Heart left ventricle (tissue), 16 donors: ENCODE results near the gene PGRMC1. TPM values are rescaled to one million over a fixed set of nuclear protein-coding genes. Genes with fewer than 3 reads are reported as not detected.
A peak's percentile ranks its signal among the peaks of the same experiment; 100 is the strongest.
"Not testable (repeated sequence)": the region's sequence is repeated elsewhere in the genome, so short reads cannot be mapped to it uniquely, and the experiment has no call there.

Source experiments
- ATAC-seq, 4 donors: fragments of 200-7000 bp; cut with Tn5 transposase; one replicate each; pipeline ENCODE4 v1.9.1; 2020 to 2022; ENCODE audit warnings: moderate library complexity in 4 of 4, mild to moderate bottlenecking in 3 of 4, moderate number of reproducible peaks in 1 of 4
- DNase-seq, 5 donors: peaks; one replicate each; pipeline ENCODE4 v3.0.0-alpha.2; 2020
- H3K27ac ChIP-seq, 12 donors: fragments of 200-600 bp; sonication (generic) in 4 of 12; one replicate each; pipeline versions ENCODE4 v1.5.0 to v1.8.0; 2016 to 2022; ENCODE audit warnings: mild to moderate bottlenecking in 2 of 12
- H3K27me3 ChIP-seq, 9 donors: fragments of 200-600 bp; sonication (generic) in 2 of 9; one replicate each; pipeline versions ENCODE4 v1.5.1 to v1.8.0; 2016 to 2022; ENCODE audit warnings: mild to moderate bottlenecking in 3 of 9
- H3K36me3 ChIP-seq, 9 donors: fragments of 200-600 bp; sonication (generic) in 2 of 9; one replicate each; pipeline versions ENCODE4 v1.5.0 to v1.8.0; 2018 to 2022; ENCODE audit warnings: mild to moderate bottlenecking in 2 of 9
- H3K4me1 ChIP-seq, 12 donors: fragments of 200-600 bp; sonication (generic) in 4 of 12; one replicate each; pipeline versions ENCODE4 v1.5.0 to v1.8.0; 2016 to 2022; ENCODE audit warnings: mild to moderate bottlenecking in 3 of 12
- H3K4me3 ChIP-seq, 12 donors: fragments of 200-600 bp; sonication (generic) in 4 of 12; one replicate each; pipeline versions ENCODE4 v1.5.0 to v1.8.0; 2017 to 2022; ENCODE audit warnings: mild to moderate bottlenecking in 9 of 12, moderate library complexity in 4 of 12
- H3K9me3 ChIP-seq, 12 donors: fragments of 200-600 bp; sonication (generic) in 4 of 12; one replicate each; pipeline versions ENCODE4 v1.5.0 to v1.8.0; 2016 to 2022; ENCODE audit warnings: mild to moderate bottlenecking in 1 of 12
- CTCF ChIP-seq, 12 donors: fragments of 200-600 bp; sonication (generic) in 4 of 12; IDR thresholded peaks; one replicate each; pipeline versions ENCODE4 v1.5.0 to v1.8.0; 2018 to 2022; ENCODE audit warnings: antibody characterized with exemption in 12 of 12, mild to moderate bottlenecking in 5 of 12
- POLR2A ChIP-seq, 2 donors: fragments of 450-650 bp; IDR thresholded peaks; one replicate each; pipeline ENCODE4 v1.6.1; 2017; ENCODE audit warnings: antibody characterized with exemption in 2 of 2, mild to moderate bottlenecking in 2 of 2, moderate library complexity in 2 of 2
- WGBS, 4 donors: extraction: QIAGEN DNeasy Blood & Tissue Kit in 2 of 4; methylation state at CpG; one replicate each; pipeline versions ENCODE4 v1.1.5 to v1.1.7; 2013 to 2018; 5-methylcytosine and 5-hydroxymethylcytosine counted together
- intact Hi-C, 10 donors: fragments of 100-400 bp; cut with DNase I; formaldehyde crosslinking; loops; one replicate each; pipeline versions ENCODE4 v1.11.1 to v1.14.2; 2022
- polyA plus RNA-seq, 2 donors: library from polyadenylated mRNA; stranded (reverse); fragments of 200-250 nt; gene quantifications; one replicate each; pipeline ENCODE4 v1.2.3, GENCODE V29; 2013
- total RNA-seq, 9 donors: library from RNA; depleted of rRNA in 2 of 9; stranded (reverse); fragments of >200 nt in 2 of 9; fragmentation: NEBNext Ultra II Directional in 3 of 9; extraction: Animal tissue kit (Norgen Biotek cat#: 25700) in 3 of 9; gene quantifications; one replicate each; pipeline versions ENCODE4 v1.1.0 to v1.2.4, GENCODE V29; 2016 to 2023
- donor health status: ischemic (EF 13 %, LVEDD 7.1; RV severe dilation, severe dysfunction).
- donor health status: healthy with polysubstance abuse.
- donor health status: DM: no; HTN: yes; CAD: no.
- donor health status: DM: no; HTN: no; CAD: no.
- donor health status: ischemic (EF 25% LVEDD 6.9; RV normal size, moderate dysfunction).
- donor health status: ischemic (EF 25% LVEDD 5.7; RV mildly dilated, moderate dysfunction).
- donor health status: healthy.
- donor health status: DM: yes; HTN: yes; CAD: no.
- donor health status: ischemic (EF 35%, LVEDD 5.7; RV mildly dilated, moderate dysfunction).
- donor health status: nonischemic (EF 11% LVEDD 7.7; RV severe dilation, severe dysfunction).
- donor health status: DM: yes; HTN: yes; CAD: no.
- donor health status: PGD.
- donor health status: ischemic (EF 29% LVEDD 5.4; RV normal size, mild dysfunction).
- donor health status: nonischemic (EF 23%, LVEDD 6.1; RV moderate dilation, normal function).

The PGRMC1 gene
- total and polyA plus RNA-seq, 11 donors, result 12.6 to 28.6 (median 18.9) TPM

DNA sequence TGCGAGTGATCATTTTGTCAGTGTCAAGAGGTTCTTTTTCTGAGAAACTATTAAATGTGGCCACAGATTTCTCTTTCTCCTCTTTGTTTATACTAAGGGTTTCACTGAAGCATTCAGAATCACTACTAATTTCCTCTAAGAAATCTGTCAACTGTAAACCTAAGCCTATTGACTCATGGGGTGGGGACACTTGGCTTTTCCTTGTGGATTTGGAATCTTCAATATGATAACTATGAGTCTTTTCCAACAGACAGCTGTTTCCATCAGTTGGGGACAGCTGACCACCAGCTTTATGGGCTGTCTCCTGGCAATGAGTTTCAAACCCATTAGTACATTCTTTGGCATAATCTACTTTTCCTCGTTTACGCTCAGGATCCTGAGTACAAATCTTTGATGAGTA lies 13.8 kb downstream of the PGRMC1 start:
- intact Hi-C loops, result no loop called here
- Histone ChIP-seq H3K9me3 (no peaks in the 10 kb centered on the region), H3K27ac (no peak overlapping the region), H3K36me3 (peaks cover 0 to 27% (median 0%) of the 10 kb centered on the region in 9 donors), H3K27me3 (peaks cover 0 to 3% (median 0%) of the 10 kb centered on the region in 9 donors), H3K4me1 (no peaks in the 10 kb centered on the region), H3K4me3 (no peak overlapping the region)
- TF ChIP-seq CTCF (IDR thresholded peaks at IDR 0.05), result no peak
- TF ChIP-seq POLR2A (IDR thresholded peaks at IDR 0.05), result no peak
- WGBS, 4 donors, result 76 to 93% (median 86%) methylated on average over 3 of the region's 3 CpGs
- ATAC-seq, result no peak
- no peak for DNase-seq

DNA sequence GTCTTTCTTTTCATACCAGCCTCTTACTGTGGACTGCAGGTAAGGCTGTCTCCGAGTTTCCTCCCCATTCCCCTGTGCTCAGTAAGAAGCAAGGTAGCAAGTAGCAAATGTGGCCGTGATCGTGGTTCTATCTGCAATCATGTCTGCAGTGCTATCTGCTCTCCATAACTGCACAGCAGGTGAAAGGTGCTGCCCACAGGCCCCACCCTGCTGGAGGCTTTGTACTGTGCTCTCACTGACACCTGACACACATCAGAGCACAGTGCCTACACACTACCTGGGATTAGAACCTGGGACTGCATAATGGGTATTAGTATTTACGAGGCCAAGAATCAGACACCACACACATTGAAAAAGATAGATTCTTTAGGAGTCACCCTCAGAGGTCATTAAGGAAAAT lies 15.3 kb downstream of the PGRMC1 start:
- Histone ChIP-seq H3K4me3 (no peak overlapping the region), H3K4me1 (no peaks in the 10 kb centered on the region), H3K27ac (no peak overlapping the region), H3K9me3 (no peaks in the 10 kb centered on the region), H3K36me3 (peaks cover 0 to 14% (median 0%) of the 10 kb centered on the region in 9 donors), H3K27me3 (peaks cover 0 to 4% (median 0%) of the 10 kb centered on the region in 9 donors)
- intact Hi-C loops, result no loop called here
- no peak for DNase-seq
- ATAC-seq, result no peak
- WGBS, 4 donors, result 71 to 95% (median 88%) methylated on average over 4 of the region's 4 CpGs
- TF ChIP-seq POLR2A (IDR thresholded peaks at IDR 0.05), result no peak
- TF ChIP-seq CTCF (IDR thresholded peaks at IDR 0.05), result no peak

GRCh38 chrX:119252716-119253115 lies 16.6 kb downstream of the PGRMC1 start:
- DNase-seq (no peak), ATAC-seq (no peak)
- H3K27me3 ChIP-seq, result peaks cover 0 to 13% (median 0%) of the 10 kb centered on the region in 9 donors
- H3K4me3 ChIP-seq, result no peak overlapping the region
- no peaks in the 10 kb centered on the region for H3K4me1 ChIP-seq
- intact Hi-C loops, result no loop called here
- H3K9me3 ChIP-seq, result no peaks in the 10 kb centered on the region
- peaks cover 0 to 10% (median 0%) of the 10 kb centered on the region in 9 donors for H3K36me3 ChIP-seq
- no peak overlapping the region for H3K27ac ChIP-seq
- no peak for TF ChIP-seq POLR2A (IDR thresholded peaks at IDR 0.05)
- TF ChIP-seq CTCF (IDR thresholded peaks at IDR 0.05), result no peak
- 53 to 69% (median 64%) methylated on average over 2 of the region's 2 CpGs for WGBS, 4 donors

- Histone ChIP-seq H3K4me1 (no peaks in the 10 kb centered on the region), H3K4me3 (no peak overlapping the region), H3K36me3 (no peaks in the 10 kb centered on the region), H3K9me3 (no peaks in the 10 kb centered on the region), H3K27ac (no peak overlapping the region), H3K27me3 (peaks cover 0 to 27% (median 0%) of the 10 kb centered on the region in 9 donors)
- no peak for DNase-seq
- intact Hi-C loops, result loop anchor here in 2 of 10 donors (5.0 kb wide), 1 partner anchor 149 kb away; no protein-coding TSS in a partner anchor
- ATAC-seq, result peak in 1 of 4 donors; percentile 54
- no peak for TF ChIP-seq POLR2A (IDR thresholded peaks at IDR 0.05)
- peak; percentile 39 to 64 (median 54) for TF ChIP-seq CTCF (IDR thresholded peaks at IDR 0.05)
- WGBS, 4 donors, result 10 to 18% (median 15%) methylated on average over 5 of the region's 5 CpGs
These were observed 30.4 kb downstream of the PGRMC1 start for GRCh38 chrX:119266364-119266995.

- not testable (repeated sequence) for H3K27ac ChIP-seq, H3K36me3 ChIP-seq, H3K4me3 ChIP-seq, H3K4me1 ChIP-seq, H3K9me3 ChIP-seq, ATAC-seq, DNase-seq
- H3K27me3 ChIP-seq, result peaks cover 0 to 21% (median 0%) of the 10 kb centered on the region in 9 donors
- WGBS, 4 donors, result 74 to 95% (median 89%) methylated on average over 3 of the region's 3 CpGs
- intact Hi-C loops, result loop anchor here in 2 of 10 donors (5.0 kb wide), 1 partner anchor 150 kb away; no protein-coding TSS in a partner anchor
These were observed 31.0 kb downstream of the PGRMC1 start for GRCh38 chrX:119267115-119267514.
